ENCODE measurements around the gene PITX2.

DNA sequence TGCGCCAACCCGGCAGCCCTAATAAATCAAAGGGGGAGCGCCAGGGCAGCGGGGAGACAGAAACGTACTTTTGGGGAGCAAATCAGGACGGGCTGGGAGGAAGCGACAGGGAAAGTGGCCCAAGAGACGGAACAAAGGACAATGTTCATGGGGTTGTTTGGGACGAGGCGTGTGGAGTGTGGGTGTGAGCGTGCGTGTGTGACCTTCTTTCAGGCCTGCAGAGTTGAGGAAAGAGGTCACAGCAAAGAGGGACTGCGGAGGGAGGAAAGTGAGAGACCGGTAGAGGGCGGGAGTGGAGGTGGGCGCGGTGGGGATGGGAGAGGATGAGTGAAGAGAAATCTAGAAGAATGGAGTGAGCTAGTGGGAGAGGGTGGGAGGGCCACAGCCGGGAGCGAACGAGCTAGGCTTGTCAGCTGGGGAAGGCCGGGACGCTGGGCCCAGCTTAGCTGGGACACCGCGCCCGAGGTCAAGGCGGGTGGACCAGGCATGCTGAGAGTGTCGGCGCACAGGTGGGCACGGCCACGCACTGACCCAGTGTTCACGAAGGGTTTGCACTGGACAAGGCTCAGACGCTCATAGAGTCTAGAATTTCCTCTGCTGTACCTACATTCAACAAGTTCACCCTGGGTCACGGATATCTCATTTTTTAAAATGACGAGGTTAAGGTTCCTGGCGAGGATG, 14.7 kb upstream of the PITX2 start:
- TF ChIP-seq, protein P1, sequence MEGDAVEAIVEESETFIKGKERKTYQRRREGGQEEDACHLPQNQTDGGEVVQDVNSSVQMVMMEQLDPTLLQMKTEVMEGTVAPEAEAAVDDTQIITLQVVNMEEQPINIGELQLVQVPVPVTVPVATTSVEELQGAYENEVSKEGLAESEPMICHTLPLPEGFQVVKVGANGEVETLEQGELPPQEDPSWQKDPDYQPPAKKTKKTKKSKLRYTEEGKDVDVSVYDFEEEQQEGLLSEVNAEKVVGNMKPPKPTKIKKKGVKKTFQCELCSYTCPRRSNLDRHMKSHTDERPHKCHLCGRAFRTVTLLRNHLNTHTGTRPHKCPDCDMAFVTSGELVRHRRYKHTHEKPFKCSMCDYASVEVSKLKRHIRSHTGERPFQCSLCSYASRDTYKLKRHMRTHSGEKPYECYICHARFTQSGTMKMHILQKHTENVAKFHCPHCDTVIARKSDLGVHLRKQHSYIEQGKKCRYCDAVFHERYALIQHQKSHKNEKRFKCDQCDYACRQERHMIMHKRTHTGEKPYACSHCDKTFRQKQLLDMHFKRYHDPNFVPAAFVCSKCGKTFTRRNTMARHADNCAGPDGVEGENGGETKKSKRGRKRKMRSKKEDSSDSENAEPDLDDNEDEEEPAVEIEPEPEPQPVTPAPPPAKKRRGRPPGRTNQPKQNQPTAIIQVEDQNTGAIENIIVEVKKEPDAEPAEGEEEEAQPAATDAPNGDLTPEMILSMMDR (IDR thresholded peaks at IDR 0.05; ENCODE audit: low read length) = no peak
- no peak for TF ChIP-seq EZH2 (IDR thresholded peaks at IDR 0.05; ENCODE audit: borderline replicate concordance, low read length)

All from OCI-LY1 (cell line).